GM21529 (cell line): ENCODE data around the gene RGMB.
A peak's percentile ranks its signal among the peaks of the same experiment; 100 is the strongest.

Source experiments
- ATAC-seq: cut with Tn5 transposase; IDR thresholded peaks from one replicate; pipeline ENCODE4 v1.9.1; 2021; ENCODE audit not compliant: unreplicated experiment

The RGMB gene

DNA sequence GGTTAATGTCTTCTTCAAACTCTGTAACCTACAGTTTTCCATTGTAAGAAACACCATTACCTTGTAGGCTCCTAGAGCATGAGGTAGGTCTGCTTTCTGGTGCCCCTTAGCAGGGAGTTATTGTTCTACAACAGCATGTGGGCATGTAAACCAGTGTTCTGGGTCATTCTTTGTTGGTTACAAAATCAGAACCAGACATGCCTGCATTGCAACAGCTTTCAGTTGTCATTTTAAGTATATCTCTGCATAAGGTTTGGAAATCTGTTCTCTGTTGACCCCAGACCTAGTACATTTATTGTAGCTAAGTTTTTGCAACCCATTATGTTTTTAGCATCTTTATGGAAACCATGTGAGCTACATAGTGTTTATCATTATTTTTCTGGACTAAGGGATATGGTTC lies 10.9 kb downstream of the RGMB start:
- no peak for ATAC-seq

DNA sequence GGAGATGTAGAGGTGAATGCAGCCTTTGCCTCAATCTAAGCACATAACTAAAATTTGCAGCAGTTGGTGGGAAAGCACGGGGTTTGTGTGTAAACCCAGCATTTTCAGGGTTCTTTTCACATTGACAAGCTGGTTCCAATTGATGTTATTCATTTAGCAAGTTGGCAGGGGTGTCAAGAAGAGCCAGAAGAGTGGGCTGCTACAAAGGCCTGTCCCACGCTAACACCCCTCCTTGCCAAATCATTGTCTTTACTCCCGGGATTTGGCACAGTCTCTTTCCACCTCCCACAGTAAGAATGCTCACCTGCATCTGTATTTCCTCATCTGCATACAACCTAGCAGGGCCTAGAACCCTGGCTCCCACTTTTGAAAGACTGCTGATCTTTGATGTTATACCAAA lies 11.8 kb downstream of the RGMB start:
- no peak for ATAC-seq

DNA sequence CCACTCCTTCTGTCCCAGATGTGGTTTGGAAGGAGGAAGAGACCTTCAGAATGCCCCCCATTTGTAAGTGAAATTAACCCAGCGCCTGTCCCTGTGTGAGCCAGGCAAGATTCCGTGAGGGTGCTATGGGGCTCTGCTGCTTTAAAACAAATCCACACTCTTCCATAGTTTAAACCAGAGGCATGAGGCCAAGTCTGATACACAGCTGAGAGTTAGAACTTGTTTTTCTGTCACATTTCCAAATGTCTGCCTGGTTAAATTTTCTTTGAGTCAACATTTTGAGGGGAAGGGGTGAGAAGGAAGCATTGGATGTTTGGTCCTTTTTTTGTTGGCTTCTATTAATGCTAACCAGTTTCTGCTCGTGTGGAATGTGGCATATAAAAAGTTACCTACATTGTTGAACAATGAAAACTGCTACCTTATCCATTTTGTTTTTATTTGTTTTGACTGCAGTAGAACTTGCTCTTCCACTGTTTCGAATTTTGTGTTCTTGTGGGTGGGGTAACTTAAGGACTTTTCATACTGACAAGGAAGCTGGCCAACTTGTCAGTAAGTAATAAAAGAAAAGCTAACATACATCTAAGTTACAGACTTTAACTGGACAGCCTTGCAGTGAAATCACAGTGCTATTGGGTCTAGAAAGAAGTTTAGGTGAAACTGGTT lies 12.9 kb downstream of the RGMB start:
- ATAC-seq: no peak

DNA sequence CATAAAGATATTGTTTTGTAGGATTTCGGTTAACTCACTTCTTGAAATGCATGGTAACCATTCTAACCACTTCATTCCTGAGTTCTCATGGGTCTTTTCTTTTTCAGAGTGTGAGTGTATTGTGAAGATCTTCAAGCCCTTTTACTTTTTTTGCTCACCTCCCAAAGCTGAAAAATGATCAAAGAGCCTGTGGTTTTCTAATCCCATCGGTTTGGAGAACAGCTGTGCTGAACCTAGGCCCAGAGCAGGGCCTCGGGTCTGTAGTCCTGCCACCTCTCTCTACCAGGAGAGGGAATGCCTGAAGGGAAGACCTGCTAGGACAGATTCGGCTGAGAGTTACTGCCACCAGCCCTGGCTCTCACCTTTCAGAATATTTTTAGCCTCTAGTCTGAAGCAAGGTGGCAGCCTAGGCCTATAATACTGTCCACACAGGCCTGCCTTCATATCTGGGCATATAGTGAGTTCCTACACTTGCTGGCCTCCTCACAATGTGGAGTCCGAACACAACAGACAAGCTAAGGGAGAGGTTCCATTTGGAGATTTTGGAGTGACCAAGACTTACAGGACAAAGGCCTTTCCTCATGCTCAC lies 13.8 kb downstream of the RGMB start:
- ATAC-seq: no peak

DNA sequence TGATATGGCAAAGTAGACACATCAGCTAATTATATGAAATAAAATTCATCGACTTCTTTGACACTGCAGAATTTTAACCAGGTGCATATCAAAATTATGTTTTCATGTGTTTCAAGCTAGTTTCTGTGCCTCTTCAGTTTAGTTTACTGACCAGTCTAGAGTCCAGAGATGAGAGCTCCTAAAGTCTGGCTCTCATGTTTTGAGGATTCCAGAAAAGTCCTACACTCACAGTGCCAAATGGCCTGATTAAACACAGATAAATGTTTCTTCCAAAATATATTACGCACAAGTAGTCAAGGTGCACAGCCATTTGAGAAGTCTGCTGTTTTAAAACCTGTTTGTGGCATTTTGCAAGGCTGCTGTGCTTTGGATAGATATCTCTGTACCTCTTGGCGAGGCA lies 15.6 kb downstream of the RGMB start:
- no peak for ATAC-seq

DNA sequence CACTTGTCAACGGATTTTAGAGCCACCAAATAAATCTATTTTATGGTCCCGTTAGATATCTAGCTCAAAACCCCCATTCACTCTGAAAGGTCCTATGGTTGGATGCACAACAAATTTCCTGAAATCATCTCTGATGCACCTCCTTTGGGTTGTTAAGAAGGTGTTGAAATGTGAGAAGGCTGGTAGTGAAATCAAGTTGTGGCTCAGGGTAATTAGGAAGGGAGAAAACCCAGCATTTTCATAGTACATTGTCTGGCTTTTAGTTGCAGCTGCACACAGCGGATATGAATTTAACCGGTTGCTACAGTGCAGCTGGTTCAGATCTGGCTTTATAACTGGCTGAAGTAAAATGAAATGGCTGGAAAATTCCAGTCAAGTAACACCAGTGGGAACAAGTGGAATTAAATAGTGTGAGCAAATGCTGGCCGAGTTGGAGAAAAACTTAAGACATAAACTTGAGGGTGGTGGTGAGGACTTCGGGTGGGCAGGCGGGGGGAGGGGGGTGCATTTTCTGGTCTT lies 17.6 kb downstream of the RGMB start:
- no peak for ATAC-seq

DNA sequence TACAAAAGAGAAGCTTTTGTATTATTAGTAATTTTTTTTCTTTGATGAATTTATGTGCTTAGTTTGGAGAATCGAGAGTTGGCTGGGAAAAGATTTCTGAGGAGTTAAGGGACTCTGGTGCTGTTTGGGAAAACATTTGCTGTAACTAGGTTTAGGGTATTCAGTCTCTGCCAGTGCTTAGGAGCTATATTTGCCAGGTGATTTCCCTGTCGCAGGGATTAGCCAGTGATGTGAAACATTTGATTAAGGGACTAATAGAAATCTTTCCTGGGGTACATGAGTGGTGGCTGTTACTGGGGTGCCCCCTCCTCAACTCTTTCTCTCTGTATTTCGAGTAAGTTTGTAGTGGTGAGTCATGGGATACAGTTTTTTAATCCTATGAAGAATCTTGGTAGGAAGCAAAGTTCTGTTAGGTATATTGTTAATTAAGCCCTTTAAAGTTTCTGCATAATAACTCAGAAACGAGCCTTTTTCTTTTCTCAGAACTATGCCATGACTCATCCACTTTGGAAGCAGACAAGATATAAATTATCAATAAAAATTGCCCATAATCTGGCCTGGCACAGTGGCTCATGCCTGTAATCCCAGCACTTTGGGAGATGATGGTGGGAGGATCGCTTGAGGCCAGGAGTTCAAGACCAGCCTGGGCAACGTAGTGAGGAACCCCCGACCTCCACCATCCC lies 18.6 kb downstream of the RGMB start:
- no peak for ATAC-seq

DNA sequence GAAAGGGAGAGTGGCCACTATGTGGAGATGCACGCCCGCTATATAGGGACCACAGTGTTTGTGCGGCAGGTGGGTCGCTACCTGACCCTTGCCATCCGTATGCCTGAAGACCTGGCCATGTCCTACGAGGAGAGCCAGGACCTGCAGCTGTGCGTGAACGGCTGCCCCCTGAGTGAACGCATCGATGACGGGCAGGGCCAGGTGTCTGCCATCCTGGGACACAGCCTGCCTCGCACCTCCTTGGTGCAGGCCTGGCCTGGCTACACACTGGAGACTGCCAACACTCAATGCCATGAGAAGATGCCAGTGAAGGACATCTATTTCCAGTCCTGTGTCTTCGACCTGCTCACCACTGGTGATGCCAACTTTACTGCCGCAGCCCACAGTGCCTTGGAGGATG lies 19.8 kb downstream of the RGMB start:
- ATAC-seq: no peak

DNA sequence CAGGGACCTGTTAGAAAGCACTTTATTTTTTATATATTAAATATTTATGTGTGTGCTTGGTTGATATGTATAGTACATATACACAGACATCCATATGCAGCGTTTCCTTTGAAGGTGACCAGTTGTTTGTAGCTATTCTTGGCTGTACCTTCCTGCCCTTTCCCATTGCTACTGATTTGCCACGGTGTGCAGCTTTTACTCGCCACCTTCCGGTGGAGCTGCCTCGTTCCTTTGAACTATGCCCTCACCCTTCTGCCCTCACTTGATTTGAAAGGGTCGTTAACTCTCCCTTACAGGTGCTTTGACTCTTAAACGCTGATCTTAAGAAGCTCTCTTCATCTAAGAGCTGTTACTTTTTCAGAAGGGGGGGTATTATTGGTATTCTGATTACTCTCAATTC lies 20.5 kb downstream of the RGMB start:
- ATAC-seq: no peak

DNA sequence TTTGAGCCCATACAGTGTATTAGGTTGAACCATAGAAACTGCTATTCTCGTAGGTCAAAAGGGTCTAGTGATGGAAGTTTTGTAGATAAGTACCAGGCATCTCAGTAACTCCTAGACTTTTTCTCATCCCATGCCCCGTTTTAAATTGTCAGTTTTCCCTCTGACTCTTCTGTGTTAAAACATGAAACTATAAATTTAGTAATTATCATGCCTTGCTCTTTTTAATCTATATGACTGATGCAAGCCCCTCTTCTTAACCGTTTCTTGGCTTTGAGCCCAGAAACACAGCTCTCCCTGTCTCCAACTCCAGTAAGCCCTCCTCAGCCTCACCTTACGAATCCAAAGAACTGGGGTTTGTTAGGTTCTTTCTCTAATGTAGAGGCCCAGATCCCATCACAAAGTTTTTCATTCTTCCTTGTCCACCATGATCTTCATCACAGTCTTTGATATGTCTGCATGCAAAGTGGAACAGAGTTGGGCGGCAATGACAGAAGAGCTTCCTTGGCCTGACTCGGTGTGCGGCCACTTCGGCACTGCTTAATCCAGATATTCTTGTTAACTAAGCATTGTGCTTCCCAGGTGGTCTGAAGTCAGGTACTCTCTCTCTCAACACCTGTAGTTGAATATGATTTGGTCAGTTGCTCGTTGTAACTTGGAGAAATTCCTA lies 21.1 kb downstream of the RGMB start:
- no peak for ATAC-seq

DNA sequence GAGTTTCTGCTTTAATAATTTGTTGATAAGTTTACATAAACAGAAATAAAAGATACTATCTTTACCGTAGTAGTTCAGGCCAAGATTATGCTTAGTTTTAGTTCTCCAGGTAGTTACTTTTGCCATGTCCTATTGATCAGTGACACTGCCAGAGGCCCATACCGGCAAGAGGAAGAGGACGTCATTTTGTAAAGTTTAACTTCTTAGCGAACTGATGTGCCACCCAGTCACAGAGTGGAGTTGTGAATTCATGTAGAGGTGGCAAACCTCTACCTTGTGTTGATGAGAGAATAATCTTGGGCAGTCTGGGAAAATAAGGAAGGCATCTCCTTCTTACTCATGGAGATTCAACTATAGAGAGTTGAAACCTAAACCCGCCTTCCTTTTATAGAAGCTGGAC lies 21.8 kb downstream of the RGMB start:
- ATAC-seq: no peak

DNA sequence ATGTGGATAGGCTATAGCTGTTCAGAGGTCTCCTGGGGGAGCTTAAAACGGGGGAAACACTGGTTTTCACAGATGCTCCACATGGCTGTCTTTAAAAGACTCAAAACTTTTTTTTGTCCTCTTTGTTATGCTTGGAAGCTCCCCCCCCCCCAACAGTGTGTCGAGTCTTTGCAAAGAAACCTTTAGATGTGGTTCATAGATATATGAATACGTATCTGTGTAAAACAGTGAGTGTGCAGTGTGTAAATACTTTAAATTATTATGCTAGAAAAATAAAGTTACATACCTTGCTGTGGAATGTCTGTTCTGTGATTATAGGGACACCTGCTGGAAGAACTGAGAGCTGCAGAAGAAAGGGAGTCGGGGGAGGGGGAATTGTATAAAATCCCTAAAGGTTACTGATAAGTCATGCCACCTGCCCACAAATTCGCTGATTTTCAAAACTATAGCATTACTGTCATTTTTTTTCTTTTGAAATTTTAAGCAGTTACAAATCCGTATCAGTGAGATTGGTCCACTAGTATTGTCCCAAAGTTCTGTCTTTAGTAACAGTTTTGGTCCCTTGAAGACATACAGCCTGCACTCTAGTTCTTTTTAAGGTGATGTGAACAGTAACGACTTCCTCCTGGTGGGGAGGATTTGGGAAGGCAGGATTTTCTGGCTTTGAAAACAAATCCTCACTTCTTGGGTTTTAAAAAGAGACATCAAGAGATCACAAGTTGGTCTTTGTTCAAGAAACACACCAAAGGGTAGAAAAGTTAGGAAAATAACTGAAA lies 22.9 kb downstream of the RGMB start:
- ATAC-seq: peak; percentile 91

DNA sequence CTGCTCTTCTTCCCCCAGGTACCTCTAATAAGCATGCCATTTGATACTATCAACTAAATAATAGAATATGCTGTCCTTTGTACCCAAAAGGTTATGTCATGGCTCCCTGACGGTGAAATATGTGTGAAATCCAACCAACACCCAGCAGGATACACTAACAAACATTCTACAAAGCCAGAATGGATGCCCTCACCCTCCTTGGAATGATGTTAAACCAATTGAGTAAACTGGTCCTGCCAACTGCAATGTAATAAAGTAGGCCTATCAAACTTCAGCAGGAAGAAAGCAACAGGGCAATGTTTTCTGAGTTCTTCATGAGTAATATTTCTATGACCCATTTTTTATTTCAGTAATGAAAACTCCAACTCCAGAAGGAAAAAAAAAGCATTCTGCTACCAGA lies 24.9 kb downstream of the RGMB start:
- ATAC-seq: no peak

DNA sequence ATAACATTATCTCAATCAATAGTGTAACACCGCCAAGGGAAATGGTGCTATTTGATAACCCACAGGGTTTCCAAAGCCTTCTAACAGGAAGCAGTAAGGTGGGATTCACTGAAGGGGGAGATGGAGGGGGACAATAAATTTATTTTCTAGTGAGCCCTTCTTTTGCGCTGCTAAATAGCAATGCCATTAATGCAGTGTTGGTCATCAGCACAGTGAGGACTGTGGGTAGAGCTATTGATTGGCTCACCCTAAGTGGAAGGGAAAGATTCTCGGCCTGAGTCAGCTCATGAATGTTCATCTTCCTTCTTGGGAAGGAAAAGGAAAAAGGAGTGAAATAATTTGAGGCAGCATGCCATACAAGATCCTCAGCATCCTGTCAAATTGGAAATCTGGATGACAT lies 25.4 kb downstream of the RGMB start:
- ATAC-seq: no peak

DNA sequence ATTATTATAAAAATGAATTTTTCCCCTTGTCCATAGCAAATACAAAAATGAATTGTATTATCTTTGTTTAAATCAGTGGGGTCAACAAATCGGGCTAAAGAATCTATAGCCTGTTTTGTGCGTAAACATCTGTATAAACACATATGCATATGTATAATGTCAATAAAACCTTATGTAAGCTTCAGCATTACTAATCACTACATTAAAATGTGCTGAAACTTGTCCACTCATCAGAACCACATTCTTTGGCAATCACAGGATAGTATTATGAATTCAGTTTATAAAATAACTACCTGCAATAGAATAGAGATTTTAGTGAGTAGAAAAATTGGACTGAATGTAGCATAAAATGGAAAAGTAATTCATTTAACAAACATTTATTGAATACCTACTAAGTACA lies 30.6 kb downstream of the RGMB start:
- no peak for ATAC-seq

DNA sequence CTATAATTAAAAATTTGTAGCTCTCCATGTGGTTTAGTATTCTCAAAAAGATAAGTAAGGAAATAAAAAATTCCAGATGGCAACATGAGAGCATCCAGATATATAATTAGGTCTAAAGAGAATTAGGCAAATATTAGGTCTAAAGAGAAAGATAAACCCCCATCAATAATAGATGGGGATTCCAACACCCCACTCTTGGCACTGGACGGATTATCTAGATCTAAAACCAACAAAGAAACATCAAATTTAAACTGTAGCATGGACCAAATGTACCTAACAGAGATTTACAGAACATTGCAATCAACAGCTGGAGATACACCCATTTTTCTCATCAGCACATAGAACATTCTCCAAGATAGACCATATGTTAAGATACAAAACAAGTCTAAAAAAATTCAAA lies 31.6 kb downstream of the RGMB start:
- no peak for ATAC-seq

DNA sequence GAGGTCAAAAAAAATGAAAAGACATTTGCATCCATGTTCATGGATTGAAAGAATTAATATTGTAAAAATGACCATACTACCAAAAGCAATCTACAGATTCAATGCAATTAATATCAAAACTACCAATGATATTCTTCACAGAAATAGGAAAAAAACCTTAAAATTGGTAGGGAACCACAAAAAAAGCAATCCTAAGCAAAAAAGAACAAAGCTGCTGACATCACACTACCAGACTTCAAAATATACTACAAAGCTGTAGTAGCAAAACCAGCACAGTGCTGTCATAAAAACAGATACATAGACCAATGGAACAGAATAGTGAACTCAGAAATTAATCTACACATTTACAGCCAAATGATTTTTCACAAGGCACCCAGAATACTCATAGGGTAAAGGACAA lies 34.3 kb downstream of the RGMB start:
- no peak for ATAC-seq

DNA sequence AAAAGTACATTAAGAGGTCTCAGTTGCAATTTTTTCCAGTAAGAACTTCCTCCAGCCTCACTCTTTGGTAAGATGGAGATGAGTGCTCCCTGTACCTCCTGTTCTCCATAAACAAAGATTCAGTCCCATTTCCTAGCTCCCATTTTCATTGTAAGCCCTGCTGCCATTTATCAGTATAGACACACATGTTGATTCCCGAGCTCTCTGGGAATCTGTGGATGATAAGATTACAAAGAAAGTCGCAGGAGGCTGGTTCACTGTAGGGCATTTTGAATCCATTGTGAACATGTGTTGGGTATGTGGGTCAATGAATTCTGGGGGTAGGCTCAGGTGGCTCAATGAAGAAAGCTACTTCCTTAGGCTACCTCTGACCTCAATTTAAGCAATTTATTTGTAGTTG lies 36.7 kb downstream of the RGMB start:
- ATAC-seq: no peak

DNA sequence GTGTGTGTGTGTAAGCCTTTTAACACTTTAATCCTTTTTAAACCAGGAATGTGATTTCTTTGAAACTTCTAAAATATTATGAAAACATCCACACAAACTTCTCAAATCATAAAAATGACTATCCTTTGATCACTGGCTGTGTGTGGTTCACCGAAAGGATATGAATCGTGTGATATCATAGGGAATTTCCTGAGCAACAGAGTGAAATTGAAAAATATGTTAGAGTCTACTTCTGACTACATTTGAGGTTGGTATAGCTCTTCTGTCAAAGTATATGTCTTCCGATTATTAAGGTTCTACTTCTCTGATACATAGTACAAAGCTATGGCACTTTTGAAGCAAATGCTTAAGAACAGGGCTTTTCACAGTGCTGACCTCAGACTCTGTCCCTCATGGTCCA lies 40.3 kb downstream of the RGMB start:
- peak; percentile 57 for ATAC-seq

DNA sequence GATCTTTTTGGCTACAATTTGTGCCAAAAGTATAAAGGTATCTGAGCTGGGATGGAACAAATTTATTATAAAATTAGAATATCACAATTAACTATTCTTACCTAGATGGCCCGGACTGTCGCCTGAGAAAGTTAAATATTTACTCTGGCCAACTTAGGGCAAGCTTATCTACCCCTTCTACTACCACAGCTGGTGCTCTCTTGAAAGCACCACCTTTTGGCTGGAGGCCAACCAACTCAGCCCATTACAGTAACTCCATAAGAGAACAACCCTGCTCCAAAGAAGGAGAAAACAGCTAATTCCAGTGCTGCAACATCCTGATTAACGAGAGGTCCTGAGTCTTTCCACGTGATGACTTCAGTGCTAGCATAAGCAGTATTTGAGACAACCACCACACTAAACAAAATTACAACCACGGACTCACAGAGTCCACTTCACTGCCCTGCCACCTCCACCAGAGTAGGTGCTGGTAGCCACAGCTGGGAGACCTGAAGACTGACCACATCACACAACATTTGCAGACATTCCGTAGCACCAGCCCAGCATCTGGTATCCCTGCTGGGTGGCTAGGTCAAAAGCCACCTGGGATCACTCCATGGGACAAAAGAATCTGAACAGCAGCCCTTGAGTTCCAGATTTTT lies 43.2 kb downstream of the RGMB start:
- ATAC-seq: no peak
